HEK293 (cell line): Measurements from ENCODE around the gene SETD1B.

Source experiments
- ZBTB17 ChIP-seq: fragments of 450-650 bp; formaldehyde crosslinking; IDR thresholded peaks from 2 replicates; pipeline ENCODE4 v1.5.1; 2016; ENCODE audit warnings: missing biosample characterization, missing genetic modification characterization
- ZBTB48 ChIP-seq: fragments of 450-650 bp; formaldehyde crosslinking; IDR thresholded peaks from 2 replicates; pipeline ENCODE4 v1.5.1; 2016; ENCODE audit warnings: missing biosample characterization, missing genetic modification characterization
- ZNF169 ChIP-seq: fragments of 450-650 bp; formaldehyde crosslinking; IDR thresholded peaks from 2 replicates; pipeline ENCODE4 v1.5.1; 2016; ENCODE audit warnings: missing biosample characterization, missing genetic modification characterization
- ZNF292 ChIP-seq: fragments of 450-650 bp; formaldehyde crosslinking; IDR thresholded peaks from 2 replicates; pipeline ENCODE4 v1.5.1; 2016; ENCODE audit warnings: low read depth, missing biosample characterization, missing genetic modification characterization, borderline replicate concordance
- ZNF416 ChIP-seq: fragments of 450-650 bp; formaldehyde crosslinking; IDR thresholded peaks from 2 replicates; pipeline ENCODE4 v1.5.1; 2016; ENCODE audit warnings: missing biosample characterization, missing genetic modification characterization
- ZNF660 ChIP-seq: fragments of 450-650 bp; IDR thresholded peaks from 2 replicates; pipeline ENCODE4 v1.5.1; 2018; ENCODE audit warnings: missing biosample characterization, mild to moderate bottlenecking, missing genetic modification characterization
- TF ChIP-seq, protein P1 (sequence below): fragments of 450-650 bp; formaldehyde crosslinking; IDR thresholded peaks from 2 replicates; pipeline ENCODE4 v1.5.1; 2016; ENCODE audit warnings: missing biosample characterization, missing genetic modification characterization
- TF ChIP-seq, protein P2 (sequence below): fragments of 450-650 bp; formaldehyde crosslinking; IDR thresholded peaks from 2 replicates; pipeline ENCODE4 v1.5.1; 2017; ENCODE audit warnings: missing biosample characterization, mild to moderate bottlenecking, missing genetic modification characterization, moderate library complexity
- TF ChIP-seq, protein P3 (sequence below): IDR thresholded peaks from 2 replicates; pipeline ENCODE4 v1.6.1; 2011; ENCODE audit warnings: mild to moderate bottlenecking, low read depth, low read length, borderline replicate concordance
- TF ChIP-seq, protein P4 (sequence below): fragments of 450-650 bp; formaldehyde crosslinking; IDR thresholded peaks from 2 replicates; pipeline ENCODE4 v1.5.1; 2016; ENCODE audit warnings: missing biosample characterization, missing genetic modification characterization

DNA sequence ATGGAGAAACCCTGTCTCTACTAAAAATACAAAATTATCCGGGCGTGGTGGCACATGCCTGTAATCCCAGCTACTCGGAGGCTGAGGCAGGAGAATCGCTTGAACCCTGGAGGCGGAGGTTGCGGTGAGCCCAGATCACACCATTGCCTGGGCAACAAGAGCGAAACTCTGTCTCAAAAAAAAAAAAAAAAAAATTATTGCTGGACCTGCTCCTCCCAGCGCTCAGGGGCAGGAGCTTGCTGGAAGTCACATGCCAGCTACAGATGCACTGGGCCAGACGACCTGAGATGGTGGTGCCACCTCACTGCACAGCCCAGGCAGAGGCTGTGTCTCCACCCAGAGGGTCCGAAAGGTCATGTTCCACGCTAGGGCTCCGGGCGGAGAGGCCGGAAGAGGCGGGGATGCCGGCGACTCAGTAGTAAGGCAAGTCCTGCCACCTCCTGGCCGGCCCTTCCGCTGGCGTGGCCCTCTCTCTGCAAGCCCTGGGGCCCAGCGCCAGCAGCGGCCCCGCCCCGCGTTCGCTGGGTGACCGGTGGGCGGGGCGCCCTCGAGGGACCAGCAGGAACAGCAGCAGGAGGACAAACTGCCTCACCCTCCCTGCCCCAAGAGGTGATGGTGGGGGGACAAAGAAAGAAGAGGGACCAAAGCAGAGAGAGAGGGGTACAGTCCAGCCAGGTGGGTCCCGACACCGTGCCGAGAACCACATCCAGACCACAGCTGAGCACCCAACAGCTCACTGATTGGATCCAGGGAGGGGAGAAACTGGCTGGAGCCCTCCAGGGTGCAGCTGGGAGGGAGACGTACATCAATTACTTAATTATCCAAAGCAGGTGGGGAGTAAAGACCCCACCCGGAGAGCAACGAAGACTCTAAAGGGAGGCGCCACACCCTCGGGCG, 6.7 kb upstream of the SETD1B start:
- TF ChIP-seq, protein P1, sequence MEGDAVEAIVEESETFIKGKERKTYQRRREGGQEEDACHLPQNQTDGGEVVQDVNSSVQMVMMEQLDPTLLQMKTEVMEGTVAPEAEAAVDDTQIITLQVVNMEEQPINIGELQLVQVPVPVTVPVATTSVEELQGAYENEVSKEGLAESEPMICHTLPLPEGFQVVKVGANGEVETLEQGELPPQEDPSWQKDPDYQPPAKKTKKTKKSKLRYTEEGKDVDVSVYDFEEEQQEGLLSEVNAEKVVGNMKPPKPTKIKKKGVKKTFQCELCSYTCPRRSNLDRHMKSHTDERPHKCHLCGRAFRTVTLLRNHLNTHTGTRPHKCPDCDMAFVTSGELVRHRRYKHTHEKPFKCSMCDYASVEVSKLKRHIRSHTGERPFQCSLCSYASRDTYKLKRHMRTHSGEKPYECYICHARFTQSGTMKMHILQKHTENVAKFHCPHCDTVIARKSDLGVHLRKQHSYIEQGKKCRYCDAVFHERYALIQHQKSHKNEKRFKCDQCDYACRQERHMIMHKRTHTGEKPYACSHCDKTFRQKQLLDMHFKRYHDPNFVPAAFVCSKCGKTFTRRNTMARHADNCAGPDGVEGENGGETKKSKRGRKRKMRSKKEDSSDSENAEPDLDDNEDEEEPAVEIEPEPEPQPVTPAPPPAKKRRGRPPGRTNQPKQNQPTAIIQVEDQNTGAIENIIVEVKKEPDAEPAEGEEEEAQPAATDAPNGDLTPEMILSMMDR (tag by site-specific recombination), result peak; percentile 94
- no peak for TF ChIP-seq ZNF660
- TF ChIP-seq, protein P2, sequence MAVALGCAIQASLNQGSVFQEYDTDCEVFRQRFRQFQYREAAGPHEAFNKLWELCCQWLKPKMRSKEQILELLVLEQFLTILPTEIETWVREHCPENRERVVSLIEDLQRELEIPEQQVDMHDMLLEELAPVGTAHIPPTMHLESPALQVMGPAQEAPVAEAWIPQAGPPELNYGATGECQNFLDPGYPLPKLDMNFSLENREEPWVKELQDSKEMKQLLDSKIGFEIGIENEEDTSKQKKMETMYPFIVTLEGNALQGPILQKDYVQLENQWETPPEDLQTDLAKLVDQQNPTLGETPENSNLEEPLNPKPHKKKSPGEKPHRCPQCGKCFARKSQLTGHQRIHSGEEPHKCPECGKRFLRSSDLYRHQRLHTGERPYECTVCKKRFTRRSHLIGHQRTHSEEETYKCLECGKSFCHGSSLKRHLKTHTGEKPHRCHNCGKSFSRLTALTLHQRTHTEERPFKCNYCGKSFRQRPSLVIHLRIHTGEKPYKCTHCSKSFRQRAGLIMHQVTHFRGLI (tag by site-specific recombination), result 0 out of 2 replicates have a peak, but pooled peaks have one; percentile 22
- TF ChIP-seq, protein P3, sequence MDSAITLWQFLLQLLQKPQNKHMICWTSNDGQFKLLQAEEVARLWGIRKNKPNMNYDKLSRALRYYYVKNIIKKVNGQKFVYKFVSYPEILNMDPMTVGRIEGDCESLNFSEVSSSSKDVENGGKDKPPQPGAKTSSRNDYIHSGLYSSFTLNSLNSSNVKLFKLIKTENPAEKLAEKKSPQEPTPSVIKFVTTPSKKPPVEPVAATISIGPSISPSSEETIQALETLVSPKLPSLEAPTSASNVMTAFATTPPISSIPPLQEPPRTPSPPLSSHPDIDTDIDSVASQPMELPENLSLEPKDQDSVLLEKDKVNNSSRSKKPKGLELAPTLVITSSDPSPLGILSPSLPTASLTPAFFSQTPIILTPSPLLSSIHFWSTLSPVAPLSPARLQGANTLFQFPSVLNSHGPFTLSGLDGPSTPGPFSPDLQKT, result no peak
- no peak for TF ChIP-seq ZNF292 (tag by site-specific recombination)
- no peak for TF ChIP-seq ZNF169 (tag by site-specific recombination)
- TF ChIP-seq, protein P4, sequence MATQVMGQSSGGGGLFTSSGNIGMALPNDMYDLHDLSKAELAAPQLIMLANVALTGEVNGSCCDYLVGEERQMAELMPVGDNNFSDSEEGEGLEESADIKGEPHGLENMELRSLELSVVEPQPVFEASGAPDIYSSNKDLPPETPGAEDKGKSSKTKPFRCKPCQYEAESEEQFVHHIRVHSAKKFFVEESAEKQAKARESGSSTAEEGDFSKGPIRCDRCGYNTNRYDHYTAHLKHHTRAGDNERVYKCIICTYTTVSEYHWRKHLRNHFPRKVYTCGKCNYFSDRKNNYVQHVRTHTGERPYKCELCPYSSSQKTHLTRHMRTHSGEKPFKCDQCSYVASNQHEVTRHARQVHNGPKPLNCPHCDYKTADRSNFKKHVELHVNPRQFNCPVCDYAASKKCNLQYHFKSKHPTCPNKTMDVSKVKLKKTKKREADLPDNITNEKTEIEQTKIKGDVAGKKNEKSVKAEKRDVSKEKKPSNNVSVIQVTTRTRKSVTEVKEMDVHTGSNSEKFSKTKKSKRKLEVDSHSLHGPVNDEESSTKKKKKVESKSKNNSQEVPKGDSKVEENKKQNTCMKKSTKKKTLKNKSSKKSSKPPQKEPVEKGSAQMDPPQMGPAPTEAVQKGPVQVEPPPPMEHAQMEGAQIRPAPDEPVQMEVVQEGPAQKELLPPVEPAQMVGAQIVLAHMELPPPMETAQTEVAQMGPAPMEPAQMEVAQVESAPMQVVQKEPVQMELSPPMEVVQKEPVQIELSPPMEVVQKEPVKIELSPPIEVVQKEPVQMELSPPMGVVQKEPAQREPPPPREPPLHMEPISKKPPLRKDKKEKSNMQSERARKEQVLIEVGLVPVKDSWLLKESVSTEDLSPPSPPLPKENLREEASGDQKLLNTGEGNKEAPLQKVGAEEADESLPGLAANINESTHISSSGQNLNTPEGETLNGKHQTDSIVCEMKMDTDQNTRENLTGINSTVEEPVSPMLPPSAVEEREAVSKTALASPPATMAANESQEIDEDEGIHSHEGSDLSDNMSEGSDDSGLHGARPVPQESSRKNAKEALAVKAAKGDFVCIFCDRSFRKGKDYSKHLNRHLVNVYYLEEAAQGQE, result peak; percentile 32; the same call in 1 of the 2 replicates
- TF ChIP-seq ZBTB48, result peak; percentile 87
- TF ChIP-seq ZBTB17 (tag by site-specific recombination), result peak; percentile 48
- no peak for TF ChIP-seq ZNF416
